ENCODE results near the gene FNDC3B.

GRCh38 chr3:172129498-172129849 lies 90.1 kb downstream of the FNDC3B start:
- TF ChIP-seq CTCF (IDR thresholded peaks at IDR 0.05): no peak
- TF ChIP-seq EZH2 (IDR thresholded peaks at IDR 0.05; ENCODE audit: borderline replicate concordance, insufficient read depth, low read depth, low read length, poor library complexity, severe bottlenecking): no peak

Measured in B cell (primary cell).